ENCODE results near the gene OBP2A.

The OBP2A gene

DNA sequence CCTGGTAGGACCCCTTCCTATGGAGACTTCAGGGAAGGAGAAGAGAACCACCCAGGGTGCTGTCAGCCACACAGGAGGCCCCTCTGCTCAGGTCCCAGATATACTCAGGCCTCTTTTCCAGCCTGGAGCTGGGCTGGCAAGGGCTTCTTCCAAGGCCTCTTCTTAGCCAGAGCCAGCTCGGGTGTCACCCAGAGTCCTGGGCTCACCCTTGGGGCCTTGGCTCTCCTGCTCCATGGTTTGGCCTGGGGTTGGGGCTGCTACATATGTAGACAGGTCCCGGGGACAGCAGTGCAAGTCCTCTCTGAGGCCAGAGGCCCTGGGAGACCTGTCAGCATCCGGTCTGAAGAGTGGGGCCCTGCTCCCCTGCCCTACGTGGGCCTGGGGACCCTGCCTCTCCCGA is 38.4 kb downstream of the OBP2A start:
- no peak for TF ChIP-seq CTCF (IDR thresholded peaks at IDR 0.05; ENCODE audit: low read length)
- no peak for TF ChIP-seq EZH2phosphoT487 (IDR thresholded peaks at IDR 0.05; ENCODE audit: low read length)
- no peak for TF ChIP-seq EZH2 (optimal IDR thresholded peaks at IDR 0.05; ENCODE audit: low read depth, low read length)
- Histone ChIP-seq H3K27ac (ENCODE audit: low read length) (no peak overlapping the region), H3K36me3 (replicated peaks; ENCODE audit: insufficient read depth, low read length) (no peaks in the 10 kb centered on the region), H4K20me1 (ENCODE audit: insufficient read depth, low read length) (no peaks in the 10 kb centered on the region), H3K27me3 (replicated peaks; ENCODE audit: insufficient read depth, low read length) (no peaks in the 10 kb centered on the region), H3K4me3 (ENCODE audit: low read length) (no peak overlapping the region), H3K9me2 (replicated peaks; ENCODE audit: insufficient read depth, low read length) (no peaks in the 10 kb centered on the region), H3K9ac (ENCODE audit: low read length) (no peak overlapping the region), H3K9me3 (replicated peaks; ENCODE audit: insufficient read depth, low read length) (no peaks in the 10 kb centered on the region), H3F3A (ENCODE audit: insufficient read depth, low read length) (peaks cover 16% of the 10 kb centered on the region), H2AFZ (ENCODE audit: low read length) (no peak overlapping the region), H3K4me1 (ENCODE audit: low read length) (peaks cover 23% of the 10 kb centered on the region), H3K79me2 (ENCODE audit: low read length) (no peaks in the 10 kb centered on the region), H3K4me2 (ENCODE audit: low read depth, low read length) (no peak overlapping the region)
- DNase-seq = no peak

- Histone ChIP-seq H3K4me1 (ENCODE audit: low read length) (peaks cover 21% of the 10 kb centered on the region), H3K79me2 (ENCODE audit: low read length) (no peaks in the 10 kb centered on the region), H3F3A (ENCODE audit: insufficient read depth, low read length) (peaks cover 10% of the 10 kb centered on the region), H3K27me3 (replicated peaks; ENCODE audit: insufficient read depth, low read length) (no peaks in the 10 kb centered on the region), H3K9ac (ENCODE audit: low read length) (no peak overlapping the region), H3K36me3 (replicated peaks; ENCODE audit: insufficient read depth, low read length) (no peaks in the 10 kb centered on the region), H2AFZ (ENCODE audit: low read length) (no peak overlapping the region), H3K4me3 (ENCODE audit: low read length) (no peak overlapping the region), H3K27ac (ENCODE audit: low read length) (no peak overlapping the region), H3K9me3 (replicated peaks; ENCODE audit: insufficient read depth, low read length) (no peaks in the 10 kb centered on the region), H4K20me1 (ENCODE audit: insufficient read depth, low read length) (no peaks in the 10 kb centered on the region), H3K4me2 (ENCODE audit: low read depth, low read length) (no peak overlapping the region), H3K9me2 (replicated peaks; ENCODE audit: insufficient read depth, low read length) (no peaks in the 10 kb centered on the region)
- DNase-seq = no peak
- no peak for TF ChIP-seq CTCF (IDR thresholded peaks at IDR 0.05; ENCODE audit: low read length)
- TF ChIP-seq EZH2 (optimal IDR thresholded peaks at IDR 0.05; ENCODE audit: low read depth, low read length) = no peak
- no peak for TF ChIP-seq EZH2phosphoT487 (IDR thresholded peaks at IDR 0.05; ENCODE audit: low read length)
These were observed 39.0 kb downstream of the OBP2A start for GRCh38 chr9:135584934-135585333.

GRCh38 chr9:135586601-135587109 is 40.7 kb downstream of the OBP2A start:
- no peak overlapping the region for H3K27ac ChIP-seq (ENCODE audit: low read length)
- no peaks in the 10 kb centered on the region for H3K27me3 ChIP-seq (replicated peaks; ENCODE audit: insufficient read depth, low read length)
- no peaks in the 10 kb centered on the region for H3F3A ChIP-seq (ENCODE audit: insufficient read depth, low read length)
- no peaks in the 10 kb centered on the region for H3K9me3 ChIP-seq (replicated peaks; ENCODE audit: insufficient read depth, low read length)
- no peak overlapping the region for H2AFZ ChIP-seq (ENCODE audit: low read length)
- H3K79me2 ChIP-seq (ENCODE audit: low read length) = no peaks in the 10 kb centered on the region
- no peak overlapping the region for H3K4me3 ChIP-seq (ENCODE audit: low read length)
- H4K20me1 ChIP-seq (ENCODE audit: insufficient read depth, low read length) = no peaks in the 10 kb centered on the region
- TF ChIP-seq EZH2phosphoT487 (IDR thresholded peaks at IDR 0.05; ENCODE audit: low read length) = no peak
- TF ChIP-seq CTCF (IDR thresholded peaks at IDR 0.05; ENCODE audit: low read length) = no peak
- TF ChIP-seq EZH2 (optimal IDR thresholded peaks at IDR 0.05; ENCODE audit: low read depth, low read length) = no peak
- H3K9me2 ChIP-seq (replicated peaks; ENCODE audit: insufficient read depth, low read length) = no peaks in the 10 kb centered on the region
- H3K9ac ChIP-seq (ENCODE audit: low read length) = no peak overlapping the region
- no peaks in the 10 kb centered on the region for H3K36me3 ChIP-seq (replicated peaks; ENCODE audit: insufficient read depth, low read length)
- no peak overlapping the region for H3K4me2 ChIP-seq (ENCODE audit: low read depth, low read length)
- DNase-seq = no peak
- 0 out of 2 replicates have a peak, but pooled peaks cover 7% of the 10 kb centered on the region for H3K4me1 ChIP-seq (ENCODE audit: low read length)
